Liver (tissue), 9 donors: ENCODE data around the gene ACOT13. TPM values are rescaled to one million over a fixed set of nuclear protein-coding genes. Genes with fewer than 3 reads are reported as not detected.

ENCODE experiments used
- DNase-seq: peaks from one replicate; pipeline ENCODE4 v3.0.0-alpha.2; 2017; ENCODE audit warnings: low spot score
- H3K27ac ChIP-seq, 2 donors: one replicate each; pipeline ENCODE4 v1.7.0; 2013; ENCODE audit warnings: inconsistent platforms in 2 of 2, low read length in 2 of 2, control low read depth in 1 of 2, low read depth in 1 of 2, mild to moderate bottlenecking in 1 of 2
- H3K27me3 ChIP-seq, 4 donors: one replicate each; pipeline versions ENCODE4 v1.6.1 to v1.7.0; 2013; ENCODE audit warnings: low read length in 3 of 4, inconsistent platforms in 1 of 4, mild to moderate bottlenecking in 1 of 4, moderate library complexity in 1 of 4; ENCODE audit not compliant: control insufficient read depth in 4 of 4, insufficient read depth in 4 of 4
- H3K36me3 ChIP-seq, 4 donors: one replicate each; pipeline versions ENCODE4 v1.6.1 to v1.7.0; 2013; ENCODE audit warnings: low read length in 3 of 4, mild to moderate bottlenecking in 3 of 4, low read depth in 1 of 4, moderate library complexity in 1 of 4; ENCODE audit not compliant: control insufficient read depth in 4 of 4, insufficient read depth in 3 of 4
- H3K4me1 ChIP-seq, 4 donors: one replicate each; pipeline versions ENCODE4 v1.6.1 to v1.7.0; 2013; ENCODE audit warnings: low read length in 3 of 4, mild to moderate bottlenecking in 3 of 4, moderate library complexity in 1 of 4; ENCODE audit not compliant: control insufficient read depth in 4 of 4, insufficient read depth in 4 of 4
- H3K4me3 ChIP-seq, 3 donors: one replicate each; pipeline versions ENCODE4 v1.6.1 to v1.7.0; 2013; ENCODE audit warnings: low read length in 3 of 3, control low read depth in 1 of 3, low read depth in 1 of 3, mild to moderate bottlenecking in 1 of 3
- H3K9ac ChIP-seq, 2 donors: one replicate each; pipeline ENCODE4 v1.7.0; 2013; ENCODE audit warnings: low read length in 2 of 2, mild to moderate bottlenecking in 2 of 2, moderate library complexity in 2 of 2, control low read depth in 1 of 2, low read depth in 1 of 2
- H3K9me3 ChIP-seq, 4 donors: one replicate each; pipeline versions ENCODE4 v1.6.1 to v1.7.0; 2013; ENCODE audit warnings: low read length in 3 of 4; ENCODE audit not compliant: control insufficient read depth in 4 of 4
- CTCF ChIP-seq: fragments of 150-350 bp; IDR thresholded peaks from 2 replicates; pipeline ENCODE4 v1.5.1; 2017; ENCODE audit warnings: improper control_type of control experiment, low read depth, low read length; ENCODE audit not compliant: missing input control
- EGR1 ChIP-seq, 2 donors: IDR thresholded peaks; 2 replicates each; pipeline ENCODE4 v1.6.1; 2016 to 2018; ENCODE audit warnings: antibody characterized with exemption in 2 of 2, low read depth in 2 of 2
- FOXA1 ChIP-seq: IDR thresholded peaks from 2 replicates; pipeline ENCODE4 v1.6.1; 2016; ENCODE audit warnings: antibody characterized with exemption
- FOXA2 ChIP-seq: IDR thresholded peaks from 2 replicates; pipeline ENCODE4 v1.6.1; 2016; ENCODE audit warnings: antibody characterized with exemption
- GABPA ChIP-seq, 2 donors: IDR thresholded peaks in 1 of 2; conservative IDR thresholded peaks in 1 of 2; 2 replicates each; pipeline ENCODE4 v1.6.1; 2016; ENCODE audit warnings: antibody characterized with exemption in 2 of 2, mild to moderate bottlenecking in 1 of 2, moderate library complexity in 1 of 2
- HNF4A ChIP-seq, 2 donors: conservative IDR thresholded peaks; 2 replicates each; pipeline ENCODE4 v1.6.1; 2016; ENCODE audit warnings: antibody characterized with exemption in 2 of 2, mild to moderate bottlenecking in 2 of 2
- HNF4G ChIP-seq: IDR thresholded peaks from 2 replicates; pipeline ENCODE4 v1.6.1; 2016; ENCODE audit warnings: antibody characterized with exemption
- JUND ChIP-seq, 2 donors: IDR thresholded peaks; 2 replicates each; pipeline ENCODE4 v1.6.1; 2016; ENCODE audit warnings: antibody characterized with exemption in 2 of 2
- MAX ChIP-seq: IDR thresholded peaks from 2 replicates; pipeline ENCODE4 v1.6.1; 2016; ENCODE audit warnings: antibody characterized with exemption
- NR2F2 ChIP-seq: IDR thresholded peaks from 2 replicates; pipeline ENCODE4 v1.6.1; 2016; ENCODE audit warnings: antibody characterized with exemption
- RAD21 ChIP-seq, 2 donors: IDR thresholded peaks; 2 replicates each; pipeline ENCODE4 v1.6.1; 2016; ENCODE audit warnings: antibody characterized with exemption in 2 of 2, mild to moderate bottlenecking in 2 of 2
- REST ChIP-seq: IDR thresholded peaks from 2 replicates; pipeline ENCODE4 v1.6.1; 2016; ENCODE audit warnings: antibody characterized with exemption, mild to moderate bottlenecking
- RXRA ChIP-seq, 2 donors: IDR thresholded peaks; 2 replicates each; pipeline ENCODE4 v1.6.1; 2017 to 2018; ENCODE audit warnings: antibody characterized with exemption in 2 of 2, mild to moderate bottlenecking in 1 of 2
- SP1 ChIP-seq: IDR thresholded peaks from 2 replicates; pipeline ENCODE4 v1.6.1; 2018; ENCODE audit warnings: antibody characterized with exemption, mild to moderate bottlenecking
- TAF1 ChIP-seq: conservative IDR thresholded peaks from 2 replicates; pipeline ENCODE4 v1.6.1; 2016; ENCODE audit warnings: antibody characterized with exemption, mild to moderate bottlenecking
- YY1 ChIP-seq: IDR thresholded peaks from 2 replicates; pipeline ENCODE4 v1.6.1; 2016; ENCODE audit warnings: antibody characterized with exemption, mild to moderate bottlenecking
- WGBS: extraction: QIAGEN DNeasy Blood & Tissue Kit; methylation state at CpG from one replicate; pipeline ENCODE4 v1.1.7; 2013; 5-methylcytosine and 5-hydroxymethylcytosine counted together
- polyA plus RNA-seq, 2 donors: library from polyadenylated mRNA; stranded (reverse) in 1 of 2; unstranded in 1 of 2; fragments of 200-250 nt in 1 of 2; fragments of >200 nt in 1 of 2; fragmentation: Nextera tagmentation in 1 of 2; extraction: Ambion mirVana in 1 of 2; gene quantifications; one replicate each; pipeline versions ENCODE4 v1.2.1 to v1.2.3, GENCODE V29; 2013 to 2015
- total RNA-seq, 2 donors: library from RNA; depleted of rRNA; stranded (reverse); fragments of >200 nt; gene quantifications; one replicate each; pipeline ENCODE4 v1.2.3, GENCODE V29; 2014
- TF ChIP-seq, protein P1 (sequence below): IDR thresholded peaks from 2 replicates; pipeline ENCODE4 v1.6.1; 2016; ENCODE audit warnings: antibody characterized with exemption
- TF ChIP-seq, protein P2 (sequence below): IDR thresholded peaks from 2 replicates; pipeline ENCODE4 v1.6.1; 2016; ENCODE audit warnings: antibody characterized with exemption
- donor health status: healthy.
- donor health status: healthy.
- donor health status: healthy.
- donor health status: healthy.
- donor health status: healthy.

Gene ACOT13
- total and polyA plus RNA-seq, 4 donors, result 9.9 to 90.0 (median 21.3) TPM

- WGBS, result 76% methylated on average over 12 of the region's 12 CpGs
- TF ChIP-seq HNF4A (conservative IDR thresholded peaks at IDR 0.05), result no peak
- no peak for TF ChIP-seq GABPA (IDR thresholded peaks at IDR 0.05 in 1 of 2, conservative IDR thresholded peaks at IDR 0.05 in 1 of 2)
- TF ChIP-seq RAD21 (IDR thresholded peaks at IDR 0.05), result no peak
- no peak for TF ChIP-seq EGR1 (IDR thresholded peaks at IDR 0.05; ENCODE audit: low read depth in 2 of 2)
- TF ChIP-seq FOXA2, result no peak
- no peak for TF ChIP-seq NR2F2
- no peak for TF ChIP-seq RXRA (IDR thresholded peaks at IDR 0.05)
- TF ChIP-seq CTCF, result no peak
- TF ChIP-seq HNF4G, result no peak
- no peak for TF ChIP-seq REST
- TF ChIP-seq, protein P1, sequence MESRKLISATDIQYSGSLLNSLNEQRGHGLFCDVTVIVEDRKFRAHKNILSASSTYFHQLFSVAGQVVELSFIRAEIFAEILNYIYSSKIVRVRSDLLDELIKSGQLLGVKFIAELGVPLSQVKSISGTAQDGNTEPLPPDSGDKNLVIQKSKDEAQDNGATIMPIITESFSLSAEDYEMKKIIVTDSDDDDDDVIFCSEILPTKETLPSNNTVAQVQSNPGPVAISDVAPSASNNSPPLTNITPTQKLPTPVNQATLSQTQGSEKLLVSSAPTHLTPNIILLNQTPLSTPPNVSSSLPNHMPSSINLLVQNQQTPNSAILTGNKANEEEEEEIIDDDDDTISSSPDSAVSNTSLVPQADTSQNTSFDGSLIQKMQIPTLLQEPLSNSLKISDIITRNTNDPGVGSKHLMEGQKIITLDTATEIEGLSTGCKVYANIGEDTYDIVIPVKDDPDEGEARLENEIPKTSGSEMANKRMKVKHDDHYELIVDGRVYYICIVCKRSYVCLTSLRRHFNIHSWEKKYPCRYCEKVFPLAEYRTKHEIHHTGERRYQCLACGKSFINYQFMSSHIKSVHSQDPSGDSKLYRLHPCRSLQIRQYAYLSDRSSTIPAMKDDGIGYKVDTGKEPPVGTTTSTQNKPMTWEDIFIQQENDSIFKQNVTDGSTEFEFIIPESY, result no peak
- no peak for TF ChIP-seq JUND (IDR thresholded peaks at IDR 0.05)
- TF ChIP-seq SP1, result no peak
- no peak for TF ChIP-seq FOXA1
- TF ChIP-seq, protein P2, sequence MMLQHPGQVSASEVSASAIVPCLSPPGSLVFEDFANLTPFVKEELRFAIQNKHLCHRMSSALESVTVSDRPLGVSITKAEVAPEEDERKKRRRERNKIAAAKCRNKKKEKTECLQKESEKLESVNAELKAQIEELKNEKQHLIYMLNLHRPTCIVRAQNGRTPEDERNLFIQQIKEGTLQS, result no peak
- no peak for TF ChIP-seq MAX
- TF ChIP-seq YY1, result no peak
- no peak for TF ChIP-seq TAF1
- H3K27me3 ChIP-seq, result no peaks in the 10 kb centered on the region
- DNase-seq, result no peak
- no peak overlapping the region for H3K27ac ChIP-seq
- H3K4me3 ChIP-seq, result no peak overlapping the region
- H3K9ac ChIP-seq, result no peak overlapping the region
- H3K36me3 ChIP-seq, result peaks cover 0 to 5% (median under 1%) of the 10 kb centered on the region in 4 donors
- peaks cover 0 to 19% (median 8%) of the 10 kb centered on the region in 4 donors for H3K4me1 ChIP-seq
- no peaks in the 10 kb centered on the region for H3K9me3 ChIP-seq
Observed at GRCh38 chr6:24683297-24684296, 16.7 kb downstream of the ACOT13 start.
